SK-N-SH treated with all-trans-retinoic acid at 6 μM for 48 hours (cell line): ENCODE results near the gene ADGRG6.
"Not testable (repeated sequence)": the region's sequence is repeated elsewhere in the genome, so short reads cannot be mapped to it uniquely, and the experiment has no call there.

Experiments
- ATAC-seq: fragments of 200-7000 bp; cut with Tn5 transposase; 3 replicates; pipeline ENCODE4 v1.9.1; 2020; ENCODE audit warnings: mild to moderate bottlenecking, moderate library complexity
- BACH2 ChIP-seq: fragments of 250-450 bp; sonication (Bioruptor Pico); IDR thresholded peaks from 2 replicates; pipeline ENCODE4 v1.9.0; 2021; ENCODE audit warnings: mild to moderate bottlenecking, borderline replicate concordance
- CREB5 ChIP-seq: fragments of 250-450 bp; sonication (Bioruptor Pico); IDR thresholded peaks from 2 replicates; pipeline ENCODE4 v1.5.1; 2020; ENCODE audit warnings: low read depth, mild to moderate bottlenecking, moderate library complexity
- CSDC2 ChIP-seq: fragments of 250-450 bp; sonication (Bioruptor Pico); IDR thresholded peaks from 2 replicates; pipeline ENCODE4 v1.5.0; 2020; ENCODE audit warnings: mild to moderate bottlenecking, moderate library complexity
- ISL1 ChIP-seq: fragments of 250-450 bp; sonication (Bioruptor Pico); IDR thresholded peaks from 2 replicates; pipeline ENCODE4 v2.1.2; 2022; ENCODE audit warnings: mild to moderate bottlenecking, moderate library complexity
- OSR1 ChIP-seq: fragments of 250-450 bp; sonication (Bioruptor Pico); IDR thresholded peaks from 2 replicates; pipeline ENCODE4 v1.8.0; 2022; ENCODE audit warnings: moderate library complexity, mild to moderate bottlenecking, inconsistent platforms
- POU6F1 ChIP-seq: fragments of 250-450 bp; sonication (Bioruptor Pico); IDR thresholded peaks from 2 replicates; pipeline ENCODE4 v1.8.0; 2021; ENCODE audit warnings: low read depth, mild to moderate bottlenecking, moderate library complexity, borderline replicate concordance
- PPARA ChIP-seq: fragments of 250-450 bp; sonication (Bioruptor Pico); IDR thresholded peaks from 2 replicates; pipeline ENCODE4 v1.5.0; 2020; ENCODE audit warnings: mild to moderate bottlenecking, borderline replicate concordance
- RARB ChIP-seq: fragments of 250-450 bp; sonication (Bioruptor Pico); IDR thresholded peaks from 2 replicates; pipeline ENCODE4 v1.8.0; 2021; ENCODE audit warnings: mild to moderate bottlenecking, moderate library complexity
- SNAI2 ChIP-seq: fragments of 250-450 bp; sonication (Bioruptor Pico); IDR thresholded peaks from 2 replicates; pipeline ENCODE4 v1.5.0; 2020; ENCODE audit warnings: mild to moderate bottlenecking, moderate library complexity
- TCF4 ChIP-seq: fragments of 250-450 bp; sonication (Bioruptor Pico); IDR thresholded peaks from 2 replicates; pipeline ENCODE4 v1.8.0; 2021; ENCODE audit warnings: mild to moderate bottlenecking, moderate library complexity, borderline replicate concordance
- TSHZ2 ChIP-seq: fragments of 250-450 bp; sonication (Bioruptor Pico); IDR thresholded peaks from 2 replicates; pipeline ENCODE4 v1.5.0; 2020; ENCODE audit warnings: mild to moderate bottlenecking, moderate library complexity
- ZC3H10 ChIP-seq: fragments of 250-450 bp; sonication (Bioruptor Pico); IDR thresholded peaks from 2 replicates; pipeline ENCODE4 v1.5.1; 2021; ENCODE audit warnings: mild to moderate bottlenecking, moderate library complexity
- ZFP3 ChIP-seq: fragments of 250-450 bp; sonication (Bioruptor Pico); IDR thresholded peaks from 2 replicates; pipeline ENCODE4 v1.5.0; 2020; ENCODE audit warnings: mild to moderate bottlenecking, moderate library complexity
- ZFP30 ChIP-seq: fragments of 450-650 bp; formaldehyde crosslinking; IDR thresholded peaks from 2 replicates; pipeline ENCODE4 v1.5.0; 2022; ENCODE audit warnings: mild to moderate bottlenecking, moderate library complexity
- ZNF565 ChIP-seq: fragments of 450-650 bp; formaldehyde crosslinking; conservative IDR thresholded peaks from 2 replicates; pipeline ENCODE4 v1.5.0; 2020; ENCODE audit warnings: low read depth, mild to moderate bottlenecking, moderate library complexity
- ZNF70 ChIP-seq: fragments of 450-650 bp; formaldehyde crosslinking; IDR thresholded peaks from 2 replicates; pipeline ENCODE4 v1.5.0; 2020; ENCODE audit warnings: mild to moderate bottlenecking, moderate library complexity
- ZNF8 ChIP-seq: fragments of 450-650 bp; formaldehyde crosslinking; IDR thresholded peaks from 2 replicates; pipeline ENCODE4 v1.5.0; 2020; ENCODE audit warnings: mild to moderate bottlenecking, moderate library complexity

The ADGRG6 gene

GRCh38 chr6:142280265-142280664, 21.5 kb upstream of the ADGRG6 start (continued):
- no peak for TF ChIP-seq CREB5 (CRISPR knock-in tag)
- no peak for TF ChIP-seq TCF4
- no peak for TF ChIP-seq ZNF8
- TF ChIP-seq, all 23 proteins: peak for 0

GRCh38 chr6:142280927-142281326, 20.9 kb upstream of the ADGRG6 start:
- TF ChIP-seq CREB5 (CRISPR knock-in tag) (no peak), ISL1 (CRISPR knock-in tag) (no peak), ZFP30 (CRISPR knock-in tag) (no peak), RARB (CRISPR knock-in tag) (no peak), ZNF70 (CRISPR knock-in tag) (no peak), ZFP3 (CRISPR knock-in tag) (no peak), BACH2 (CRISPR knock-in tag) (no peak), TSHZ2 (CRISPR knock-in tag) (no peak), OSR1 (CRISPR knock-in tag) (no peak), ZC3H10 (CRISPR knock-in tag) (no peak), SNAI2 (CRISPR knock-in tag) (no peak), TCF4 (no peak)
- no peak for ATAC-seq

GRCh38 chr6:142283138-142283537, 18.7 kb upstream of the ADGRG6 start:
- ATAC-seq, result not testable (repeated sequence)

- no peak for ATAC-seq
- TF ChIP-seq TSHZ2 (CRISPR knock-in tag), result no peak
- TF ChIP-seq ZNF8, result no peak
- TF ChIP-seq ZFP3 (CRISPR knock-in tag), result no peak
- TF ChIP-seq ZNF565 (CRISPR knock-in tag), result no peak
- TF ChIP-seq PPARA (CRISPR knock-in tag), result no peak
- TF ChIP-seq CSDC2 (CRISPR knock-in tag), result no peak
- TF ChIP-seq ZNF70 (CRISPR knock-in tag), result no peak
- no peak for TF ChIP-seq POU6F1 (CRISPR knock-in tag)
- TF ChIP-seq BACH2 (CRISPR knock-in tag), result no peak
Observed at GRCh38 chr6:142284419-142284818, 17.4 kb upstream of the ADGRG6 start.
